K562 (cell line): Measurements from ENCODE around the gene LYST. TPM values are rescaled to one million over a fixed set of nuclear protein-coding genes. Genes with fewer than 3 reads are reported as not detected.

Experiments used
- CHD2 ChIP-seq: IDR thresholded peaks from 2 replicates; pipeline ENCODE4 v1.6.1; 2011; ENCODE audit warnings: low read depth, low read length
- FOXM1 ChIP-seq, 2 experiments: fragments of 450-650 bp in 1 of 2; sonication (generic) in 1 of 2; formaldehyde crosslinking in 1 of 2; IDR thresholded peaks; 2 replicates each; pipeline versions ENCODE4 v1.6.1 to v1.9.0; 2017 to 2022; ENCODE audit warnings: low read depth in 2 of 2, mild to moderate bottlenecking in 2 of 2, missing genetic modification reagents in 1 of 2, moderate library complexity in 1 of 2
- MBD2 ChIP-seq: sonication (generic); IDR thresholded peaks from 2 replicates; pipeline ENCODE4 v1.6.1; 2016; ENCODE audit warnings: low read depth, borderline replicate concordance
- NRF1 ChIP-seq, 2 experiments: fragments of 450-650 bp; IDR thresholded peaks in 1 of 2; conservative IDR thresholded peaks in 1 of 2; 2 replicates each; pipeline ENCODE4 v1.6.1; 2014; ENCODE audit warnings: mild to moderate bottlenecking in 2 of 2
- RBBP5 ChIP-seq: fragments of 200-600 bp; sonication (generic); IDR thresholded peaks from 2 replicates; pipeline ENCODE4 v1.6.1; 2012; ENCODE audit warnings: borderline replicate concordance, mild to moderate bottlenecking, low read length, control low read depth, inconsistent platforms; ENCODE audit not compliant: insufficient read depth, poor library complexity, severe bottlenecking
- polyA plus RNA-seq, 8 experiments: library from polyadenylated mRNA; depleted of rRNA in 4 of 8; stranded (reverse) in 5 of 8; unstranded in 3 of 8; fragments of >200 nt; fragmentation: Nextera tagmentation in 2 of 8; fragmentation: Illumina TruSeq in 1 of 8; extraction: Ambion mirVana in 2 of 8; extraction: Trizol in 1 of 8; gene quantifications; 2 replicates each; pipeline versions ENCODE4 v1.2.1 to v1.2.3, GENCODE V29; 2011 to 2014; ENCODE audit warnings: inconsistent platforms in 1 of 8, missing spikeins in 1 of 8
- total RNA-seq, 7 experiments: library from RNA; depleted of rRNA in 6 of 7; stranded (reverse); fragments of >200 nt in 6 of 7; fragmentation: Illumina TruSeq in 2 of 7; extraction: Trizol in 2 of 7; gene quantifications; 2 replicates each; pipeline versions ENCODE4 v1.2.1 to v1.2.3, GENCODE V29; 2011 to 2021; ENCODE audit warnings: low replicate concordance in 1 of 7
- TF ChIP-seq, protein P1 (sequence below), 2 experiments: fragments of 450-650 bp; formaldehyde crosslinking in 1 of 2; IDR thresholded peaks; 2 replicates each; pipeline versions ENCODE4 v1.4.0 to v1.6.1; 2014 to 2020; ENCODE audit warnings: mild to moderate bottlenecking in 2 of 2, borderline replicate concordance in 1 of 2, low read depth in 1 of 2
- TF ChIP-seq, protein P2 (sequence below): fragments of 150-350 bp; conservative IDR thresholded peaks from 2 replicates; pipeline ENCODE4 v1.6.1; 2014; ENCODE audit warnings: low read length
- TF ChIP-seq, protein P3 (sequence below), 2 experiments: IDR thresholded peaks in 1 of 2; conservative IDR thresholded peaks in 1 of 2; 2 replicates each; pipeline ENCODE4 v1.6.1; 2016; ENCODE audit warnings: low read depth in 2 of 2, mild to moderate bottlenecking in 1 of 2, missing compliant biosample characterization in 1 of 2, missing genetic modification characterization in 1 of 2, moderate library complexity in 1 of 2

Gene LYST
- total and polyA plus RNA-seq, 9 of the 15 experiments (the other 6 are each of a cell fraction or from before 2014, with no cell fraction given): 0.73 to 2.4 (median 1.4) TPM

DNA sequence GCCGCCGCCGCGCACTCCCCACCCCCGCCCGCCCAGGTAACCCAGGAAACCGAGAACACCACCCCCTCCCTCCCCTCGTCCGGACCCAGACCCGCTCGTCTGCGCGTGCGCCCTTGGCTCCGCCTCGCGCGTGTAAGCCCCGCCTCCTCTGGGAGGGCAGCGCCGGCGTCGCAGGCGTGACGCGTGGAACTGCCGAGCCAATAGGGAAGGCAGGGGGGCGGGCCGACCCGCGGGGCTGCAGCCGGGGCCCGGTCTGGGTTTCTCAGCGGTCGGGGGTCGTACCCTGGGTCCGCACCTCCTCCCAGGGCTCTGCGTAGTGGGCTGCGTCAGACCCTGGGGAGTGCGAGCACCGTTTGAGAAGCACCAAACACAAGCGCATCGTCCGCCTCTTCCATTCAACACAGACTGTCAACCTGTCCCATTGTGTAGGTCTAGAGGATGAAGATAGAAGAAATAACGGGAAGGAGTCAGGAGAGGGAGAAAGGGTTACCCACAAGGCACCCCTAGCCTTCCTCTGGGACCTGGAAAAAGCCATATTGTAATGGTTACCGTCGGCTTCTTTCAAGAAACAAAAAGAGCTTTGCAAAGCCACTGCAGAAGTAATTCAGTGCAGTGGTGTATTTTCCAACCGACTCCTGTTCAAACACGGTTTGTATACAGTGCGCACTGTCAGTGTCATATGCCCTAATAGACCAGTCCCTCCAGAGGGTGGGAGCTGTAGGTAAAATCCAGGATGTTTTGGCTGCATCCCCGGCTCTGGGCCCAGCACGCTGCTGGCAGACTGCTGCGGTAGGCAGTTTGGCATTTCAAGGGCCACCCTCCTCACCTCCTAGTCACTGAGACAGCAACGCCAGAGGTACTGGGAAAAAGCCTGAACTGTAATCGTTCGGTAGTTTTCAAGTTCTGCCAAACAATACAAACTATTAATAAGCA is 473 bp upstream of the LYST start (continued):
- TF ChIP-seq FOXM1 (IDR thresholded peaks at IDR 0.05; ENCODE audit: low read depth): no peak
- TF ChIP-seq FOXM1 (CRISPR knock-in tag; IDR thresholded peaks at IDR 0.05; ENCODE audit: low read depth): no peak
- TF ChIP-seq NRF1 (conservative IDR thresholded peaks at IDR 0.05 in 1 of 2, IDR thresholded peaks at IDR 0.05 in 1 of 2): peak; percentile 85 to 88
- TF ChIP-seq, protein P1, sequence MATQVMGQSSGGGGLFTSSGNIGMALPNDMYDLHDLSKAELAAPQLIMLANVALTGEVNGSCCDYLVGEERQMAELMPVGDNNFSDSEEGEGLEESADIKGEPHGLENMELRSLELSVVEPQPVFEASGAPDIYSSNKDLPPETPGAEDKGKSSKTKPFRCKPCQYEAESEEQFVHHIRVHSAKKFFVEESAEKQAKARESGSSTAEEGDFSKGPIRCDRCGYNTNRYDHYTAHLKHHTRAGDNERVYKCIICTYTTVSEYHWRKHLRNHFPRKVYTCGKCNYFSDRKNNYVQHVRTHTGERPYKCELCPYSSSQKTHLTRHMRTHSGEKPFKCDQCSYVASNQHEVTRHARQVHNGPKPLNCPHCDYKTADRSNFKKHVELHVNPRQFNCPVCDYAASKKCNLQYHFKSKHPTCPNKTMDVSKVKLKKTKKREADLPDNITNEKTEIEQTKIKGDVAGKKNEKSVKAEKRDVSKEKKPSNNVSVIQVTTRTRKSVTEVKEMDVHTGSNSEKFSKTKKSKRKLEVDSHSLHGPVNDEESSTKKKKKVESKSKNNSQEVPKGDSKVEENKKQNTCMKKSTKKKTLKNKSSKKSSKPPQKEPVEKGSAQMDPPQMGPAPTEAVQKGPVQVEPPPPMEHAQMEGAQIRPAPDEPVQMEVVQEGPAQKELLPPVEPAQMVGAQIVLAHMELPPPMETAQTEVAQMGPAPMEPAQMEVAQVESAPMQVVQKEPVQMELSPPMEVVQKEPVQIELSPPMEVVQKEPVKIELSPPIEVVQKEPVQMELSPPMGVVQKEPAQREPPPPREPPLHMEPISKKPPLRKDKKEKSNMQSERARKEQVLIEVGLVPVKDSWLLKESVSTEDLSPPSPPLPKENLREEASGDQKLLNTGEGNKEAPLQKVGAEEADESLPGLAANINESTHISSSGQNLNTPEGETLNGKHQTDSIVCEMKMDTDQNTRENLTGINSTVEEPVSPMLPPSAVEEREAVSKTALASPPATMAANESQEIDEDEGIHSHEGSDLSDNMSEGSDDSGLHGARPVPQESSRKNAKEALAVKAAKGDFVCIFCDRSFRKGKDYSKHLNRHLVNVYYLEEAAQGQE (IDR thresholded peaks at IDR 0.05; ENCODE audit: borderline replicate concordance): no peak
- TF ChIP-seq, protein P1 (CRISPR knock-in tag; IDR thresholded peaks at IDR 0.05; ENCODE audit: low read depth): 0 out of 2 replicates have a peak, but pooled peaks have one; percentile 36
- TF ChIP-seq, protein P2, sequence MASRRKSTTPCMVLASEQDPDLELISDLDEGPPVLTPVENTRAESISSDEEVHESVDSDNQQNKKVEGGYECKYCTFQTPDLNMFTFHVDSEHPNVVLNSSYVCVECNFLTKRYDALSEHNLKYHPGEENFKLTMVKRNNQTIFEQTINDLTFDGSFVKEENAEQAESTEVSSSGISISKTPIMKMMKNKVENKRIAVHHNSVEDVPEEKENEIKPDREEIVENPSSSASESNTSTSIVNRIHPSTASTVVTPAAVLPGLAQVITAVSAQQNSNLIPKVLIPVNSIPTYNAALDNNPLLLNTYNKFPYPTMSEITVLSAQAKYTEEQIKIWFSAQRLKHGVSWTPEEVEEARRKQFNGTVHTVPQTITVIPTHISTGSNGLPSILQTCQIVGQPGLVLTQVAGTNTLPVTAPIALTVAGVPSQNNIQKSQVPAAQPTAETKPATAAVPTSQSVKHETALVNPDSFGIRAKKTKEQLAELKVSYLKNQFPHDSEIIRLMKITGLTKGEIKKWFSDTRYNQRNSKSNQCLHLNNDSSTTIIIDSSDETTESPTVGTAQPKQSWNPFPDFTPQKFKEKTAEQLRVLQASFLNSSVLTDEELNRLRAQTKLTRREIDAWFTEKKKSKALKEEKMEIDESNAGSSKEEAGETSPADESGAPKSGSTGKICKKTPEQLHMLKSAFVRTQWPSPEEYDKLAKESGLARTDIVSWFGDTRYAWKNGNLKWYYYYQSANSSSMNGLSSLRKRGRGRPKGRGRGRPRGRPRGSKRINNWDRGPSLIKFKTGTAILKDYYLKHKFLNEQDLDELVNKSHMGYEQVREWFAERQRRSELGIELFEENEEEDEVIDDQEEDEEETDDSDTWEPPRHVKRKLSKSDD: no peak
- peak; percentile 12 for TF ChIP-seq RBBP5
- TF ChIP-seq MBD2: peak; percentile 87; the same call in 1 of the 2 replicates
- TF ChIP-seq, protein P3, sequence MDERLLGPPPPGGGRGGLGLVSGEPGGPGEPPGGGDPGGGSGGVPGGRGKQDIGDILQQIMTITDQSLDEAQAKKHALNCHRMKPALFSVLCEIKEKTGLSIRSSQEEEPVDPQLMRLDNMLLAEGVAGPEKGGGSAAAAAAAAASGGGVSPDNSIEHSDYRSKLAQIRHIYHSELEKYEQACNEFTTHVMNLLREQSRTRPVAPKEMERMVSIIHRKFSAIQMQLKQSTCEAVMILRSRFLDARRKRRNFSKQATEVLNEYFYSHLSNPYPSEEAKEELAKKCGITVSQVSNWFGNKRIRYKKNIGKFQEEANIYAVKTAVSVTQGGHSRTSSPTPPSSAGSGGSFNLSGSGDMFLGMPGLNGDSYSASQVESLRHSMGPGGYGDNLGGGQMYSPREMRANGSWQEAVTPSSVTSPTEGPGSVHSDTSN (CRISPR knock-in tag; IDR thresholded peaks at IDR 0.05; ENCODE audit: low read depth): no peak
- TF ChIP-seq, protein P3 (tag; conservative IDR thresholded peaks at IDR 0.05; ENCODE audit: low read depth): no peak
- peak; percentile 34; the same call in 1 of the 2 replicates for TF ChIP-seq CHD2
